HEK293 (cell line): ENCODE data around the gene WDR35.

Source experiments
- CTCF ChIP-seq: fragments of 450-650 bp; formaldehyde crosslinking; IDR thresholded peaks from 2 replicates; pipeline ENCODE4 v1.5.1; 2016; ENCODE audit warnings: missing biosample characterization, missing genetic modification characterization
- INSM2 ChIP-seq: fragments of 450-650 bp; formaldehyde crosslinking; IDR thresholded peaks from 2 replicates; pipeline ENCODE4 v1.5.1; 2016; ENCODE audit warnings: missing biosample characterization, missing genetic modification characterization
- ZBTB44 ChIP-seq: fragments of 450-650 bp; IDR thresholded peaks from 2 replicates; pipeline ENCODE4 v1.5.1; 2018; ENCODE audit warnings: missing biosample characterization, mild to moderate bottlenecking, missing genetic modification characterization
- ZNF19 ChIP-seq: fragments of 450-650 bp; formaldehyde crosslinking; IDR thresholded peaks from 2 replicates; pipeline ENCODE4; 2016; ENCODE audit warnings: missing biosample characterization, missing genetic modification characterization, low read depth
- ZNF621 ChIP-seq: fragments of 450-650 bp; formaldehyde crosslinking; IDR thresholded peaks from 2 replicates; pipeline ENCODE4 v1.5.1; 2017; ENCODE audit warnings: missing biosample characterization, missing genetic modification characterization

- no peak for TF ChIP-seq ZNF19 (tag by site-specific recombination)
- no peak for TF ChIP-seq CTCF (tag by site-specific recombination)
- no peak for TF ChIP-seq INSM2 (tag by site-specific recombination)
- no peak for TF ChIP-seq ZBTB44 (tag by site-specific recombination)
- no peak for TF ChIP-seq ZNF621 (tag by site-specific recombination)
These were observed 28.8 kb upstream of the WDR35 start for GRCh38 chr2:20018601-20019152.
